Neuronal stem cell (in vitro differentiated cells): Measurements from ENCODE around the gene PCSK5.

Source experiments
- DNase-seq: peaks from one replicate; pipeline ENCODE4 v3.0.0-alpha.2; 2013; ENCODE audit warnings: low spot score
- H2AFZ ChIP-seq: one replicate; pipeline ENCODE4 v1.6.1; 2013; ENCODE audit warnings: mild to moderate bottlenecking, low read length, inconsistent platforms
- H2AK5ac ChIP-seq: 2 replicates; pipeline ENCODE4 v1.6.1; 2013; ENCODE audit warnings: low read depth, mild to moderate bottlenecking, inconsistent platforms, low read length, moderate library complexity, mixed read lengths
- H2BK120ac ChIP-seq: 2 replicates; pipeline ENCODE4 v1.6.1; 2013; ENCODE audit warnings: low read depth, mild to moderate bottlenecking, inconsistent platforms, low read length, moderate library complexity, mixed read lengths
- H2BK12ac ChIP-seq: one replicate; pipeline ENCODE4 v1.6.1; 2013; ENCODE audit warnings: low read length, inconsistent platforms
- H2BK15ac ChIP-seq: 2 replicates; pipeline ENCODE4 v1.6.1; 2013; ENCODE audit warnings: mild to moderate bottlenecking, low read length, inconsistent platforms, mixed read lengths
- H2BK5ac ChIP-seq: one replicate; pipeline ENCODE4 v1.6.1; 2013; ENCODE audit warnings: inconsistent platforms, mild to moderate bottlenecking, low read length, moderate library complexity
- H3K14ac ChIP-seq: one replicate; pipeline ENCODE4 v1.6.1; 2013; ENCODE audit warnings: low read length, inconsistent platforms
- H3K18ac ChIP-seq: 2 replicates; pipeline ENCODE4 v1.6.1; 2013; ENCODE audit warnings: low read length, inconsistent platforms
- H3K23ac ChIP-seq: 2 replicates; pipeline ENCODE4 v1.6.1; 2013; ENCODE audit warnings: low read depth, mild to moderate bottlenecking, mixed read lengths, low read length, inconsistent platforms; ENCODE audit not compliant: poor library complexity
- H3K27ac ChIP-seq: replicated peaks from 3 replicates; pipeline ENCODE4 v1.5.1; 2013; ENCODE audit warnings: low read length, inconsistent platforms
- H3K27me3 ChIP-seq, 3 experiments: 2 replicates each; pipeline ENCODE4 v1.6.1; 2013; ENCODE audit warnings: low read length in 3 of 3, mild to moderate bottlenecking in 2 of 3, inconsistent platforms in 1 of 3, low read depth in 1 of 3, mixed read lengths in 1 of 3, moderate library complexity in 1 of 3; ENCODE audit not compliant: control insufficient read depth in 3 of 3, insufficient read depth in 3 of 3
- H3K36me3 ChIP-seq, 2 donors: replicated peaks in 1 of 2; 2 replicates each; pipeline ENCODE4 v1.6.1; 2013; ENCODE audit warnings: low read length in 2 of 2; ENCODE audit not compliant: control insufficient read depth in 2 of 2, insufficient read depth in 2 of 2
- H3K4ac ChIP-seq: 2 replicates; pipeline ENCODE4 v1.6.1; 2013; ENCODE audit warnings: inconsistent platforms, mild to moderate bottlenecking, low read length, moderate library complexity
- H3K4me1 ChIP-seq, 2 donors: 1 replicate in 1 of 2; 2 replicates in 1 of 2; pipeline ENCODE4 v1.6.1; 2013; ENCODE audit warnings: low read length in 2 of 2, low read depth in 1 of 2; ENCODE audit not compliant: control insufficient read depth in 2 of 2, insufficient read depth in 1 of 2
- H3K4me2 ChIP-seq: one replicate; pipeline ENCODE4 v1.6.1; 2013; ENCODE audit warnings: mild to moderate bottlenecking, low read length, inconsistent platforms; ENCODE audit not compliant: insufficient read depth, poor library complexity, severe bottlenecking
- H3K4me3 ChIP-seq, 2 donors: 2 replicates each; pipeline ENCODE4 v1.5.1; 2013; ENCODE audit warnings: low read length in 2 of 2, mild to moderate bottlenecking in 2 of 2, inconsistent platforms in 1 of 2, moderate library complexity in 1 of 2
- H3K79me1 ChIP-seq: one replicate; pipeline ENCODE4 v1.6.1; 2013; ENCODE audit warnings: low read depth, mild to moderate bottlenecking, inconsistent platforms, low read length, moderate library complexity
- H3K9ac ChIP-seq: one replicate; pipeline ENCODE4 v1.6.1; 2013; ENCODE audit warnings: mild to moderate bottlenecking, low read depth, low read length, inconsistent platforms; ENCODE audit not compliant: poor library complexity
- H3K9me3 ChIP-seq, 2 donors: replicated peaks in 1 of 2; 2 replicates each; pipeline versions ENCODE3 to v1.6.1; 2013; ENCODE audit warnings: low read length in 2 of 2, mild to moderate bottlenecking in 2 of 2, inconsistent platforms in 1 of 2, low read depth in 1 of 2, mixed read lengths in 1 of 2, moderate library complexity in 1 of 2; ENCODE audit not compliant: control insufficient read depth in 2 of 2, insufficient read depth in 1 of 2
- H4K8ac ChIP-seq: one replicate; pipeline ENCODE4 v1.6.1; 2013; ENCODE audit warnings: low read depth, mild to moderate bottlenecking, inconsistent platforms, low read length, moderate library complexity
- H4K91ac ChIP-seq: one replicate; pipeline ENCODE4 v1.6.1; 2013; ENCODE audit warnings: low read length, low read depth, mild to moderate bottlenecking, inconsistent platforms; ENCODE audit not compliant: poor library complexity
- WGBS, 2 donors: extraction: QIAGEN DNeasy Blood & Tissue Kit; methylation state at CpG; one replicate each; pipeline ENCODE4 v1.1.7; 2013; ENCODE audit warnings: missing lambda C conversion rate in 2 of 2, mixed read lengths in 1 of 2; ENCODE audit not compliant: insufficient read length in 2 of 2, insufficient replicate concordance in 1 of 2; ENCODE audit errors: extremely low coverage in 2 of 2; 5-methylcytosine and 5-hydroxymethylcytosine counted together

Gene PCSK5

GRCh38 chr9:76289703-76290102 lies 399.2 kb downstream of the PCSK5 start:
- no peak overlapping the region for H4K91ac ChIP-seq
- no peak overlapping the region for H4K8ac ChIP-seq
- no peaks in the 10 kb centered on the region for H3K4me1 ChIP-seq

DNA sequence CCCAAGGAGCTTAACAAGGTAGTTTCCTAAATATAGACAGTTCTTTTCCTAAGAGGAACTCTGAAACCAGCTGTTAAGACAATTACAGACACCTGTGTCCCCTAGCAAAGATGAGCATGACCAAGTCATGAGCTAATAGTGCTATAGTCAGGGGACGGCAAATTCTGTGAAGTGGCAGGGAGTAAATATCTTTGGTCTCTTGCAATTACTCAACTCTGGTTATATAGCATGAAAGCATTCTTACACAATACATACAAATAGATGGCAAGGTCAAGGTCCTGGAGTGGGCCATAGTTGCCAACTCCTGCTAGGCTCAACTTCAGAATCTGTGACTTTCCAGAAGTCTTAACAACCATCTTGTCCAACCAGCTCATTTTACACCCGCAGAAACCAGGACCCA lies 400.1 kb downstream of the PCSK5 start:
- no peak overlapping the region for H2AK5ac ChIP-seq
- H3K4ac ChIP-seq = no peak overlapping the region
- H3K18ac ChIP-seq = no peak overlapping the region
- no peak overlapping the region for H2AFZ ChIP-seq
- H2BK12ac ChIP-seq = no peak overlapping the region
- H3K27me3 ChIP-seq = peaks cover 0 to 6% (median 0%) of the 10 kb centered on the region in 3 experiments
- H3K4me2 ChIP-seq = no peak overlapping the region
- no peaks in the 10 kb centered on the region for H3K79me1 ChIP-seq
- no peaks in the 10 kb centered on the region for H3K4me1 ChIP-seq
- no peak overlapping the region for H3K4me3 ChIP-seq
- H4K91ac ChIP-seq = no peak overlapping the region
- H3K9ac ChIP-seq = no peak overlapping the region
- H4K8ac ChIP-seq = no peak overlapping the region
- H3K23ac ChIP-seq = no peak overlapping the region
- H3K27ac ChIP-seq = no peak overlapping the region
- no peak overlapping the region for H3K14ac ChIP-seq
- H3K36me3 ChIP-seq = no peaks in the 10 kb centered on the region
- H2BK120ac ChIP-seq = no peak overlapping the region
- WGBS, 2 donors = no CpG with 5 or more reads among the region's 2 CpGs
- no peak for DNase-seq
- H2BK5ac ChIP-seq = no peak overlapping the region
- H2BK15ac ChIP-seq = no peak overlapping the region
- no peaks in the 10 kb centered on the region for H3K9me3 ChIP-seq

More at GRCh38 chr9:76289703-76290102, 399.2 kb downstream of the PCSK5 start:
- Histone ChIP-seq H3K36me3 (no peaks in the 10 kb centered on the region), H3K9me3 (no peaks in the 10 kb centered on the region), H3K4ac (no peak overlapping the region), H3K79me1 (no peaks in the 10 kb centered on the region), H3K27ac (no peak overlapping the region), H3K14ac (no peak overlapping the region), H2BK120ac (no peak overlapping the region), H2AK5ac (no peak overlapping the region), H2BK5ac (no peak overlapping the region), H3K27me3 (peaks cover 0 to 6% (median 0%) of the 10 kb centered on the region in 3 experiments), H2BK15ac (no peak overlapping the region), H3K23ac (no peak overlapping the region), H3K18ac (no peak overlapping the region), H2AFZ (no peak overlapping the region), H3K4me2 (no peak overlapping the region), H3K9ac (no peak overlapping the region), H2BK12ac (no peak overlapping the region), H3K4me3 (no peak overlapping the region)
- DNase-seq = no peak

GRCh38 chr9:76292246-76292645 lies 401.8 kb downstream of the PCSK5 start:
- no peaks in the 10 kb centered on the region for H3K36me3 ChIP-seq
- no peaks in the 10 kb centered on the region for H3K79me1 ChIP-seq
- no peak overlapping the region for H3K9ac ChIP-seq
- no peak overlapping the region for H2BK120ac ChIP-seq
- H3K27me3 ChIP-seq = peaks cover 0 to 6% (median 0%) of the 10 kb centered on the region in 3 experiments
- H2BK15ac ChIP-seq = no peak overlapping the region
- H2AFZ ChIP-seq = no peak overlapping the region
- H3K14ac ChIP-seq = no peak overlapping the region
- WGBS, 2 donors = no CpG with 5 or more reads among the region's 7 CpGs
- no peak overlapping the region for H2BK12ac ChIP-seq
- no peak overlapping the region for H3K23ac ChIP-seq
- H3K4me1 ChIP-seq = no peaks in the 10 kb centered on the region
- no peak overlapping the region for H3K4me2 ChIP-seq
- H3K18ac ChIP-seq = no peak overlapping the region
- no peak overlapping the region for H3K27ac ChIP-seq
- H2BK5ac ChIP-seq = no peak overlapping the region
- no peak overlapping the region for H3K4ac ChIP-seq
- no peaks in the 10 kb centered on the region for H3K9me3 ChIP-seq
- no peak for DNase-seq
- no peak overlapping the region for H4K8ac ChIP-seq
- no peak overlapping the region for H2AK5ac ChIP-seq
- H3K4me3 ChIP-seq = no peak overlapping the region
- no peak overlapping the region for H4K91ac ChIP-seq

DNA sequence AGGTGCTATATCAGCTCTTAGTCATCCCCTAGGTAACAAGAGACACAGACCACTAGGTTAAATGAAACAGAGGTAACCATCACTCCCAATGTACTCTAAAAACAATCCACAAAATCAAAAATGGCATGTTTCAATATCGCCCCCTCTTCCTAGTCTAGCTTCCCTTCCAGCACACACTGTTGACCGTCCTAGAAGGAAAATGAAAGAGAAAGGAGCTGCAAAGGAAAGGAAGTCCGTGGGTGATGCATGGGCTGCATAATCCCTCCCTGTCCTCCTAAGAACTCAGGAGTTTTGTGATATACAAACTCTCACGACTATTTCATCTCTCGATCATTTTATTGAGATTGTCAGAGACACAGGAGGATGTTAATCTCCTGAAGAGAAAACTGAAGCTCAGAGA lies 402.2 kb downstream of the PCSK5 start:
- Histone ChIP-seq H3K9ac (no peak overlapping the region), H3K4ac (no peak overlapping the region), H3K14ac (no peak overlapping the region), H3K79me1 (no peaks in the 10 kb centered on the region), H3K9me3 (no peaks in the 10 kb centered on the region), H2AK5ac (no peak overlapping the region), H2BK120ac (no peak overlapping the region), H3K4me3 (no peak overlapping the region), H2BK12ac (no peak overlapping the region), H3K4me2 (no peak overlapping the region), H4K91ac (no peak overlapping the region), H2BK5ac (no peak overlapping the region), H4K8ac (no peak overlapping the region), H3K18ac (no peak overlapping the region), H3K36me3 (no peaks in the 10 kb centered on the region), H3K4me1 (peaks cover 0 to 2% of the 10 kb centered on the region in 2 donors), H2AFZ (no peak overlapping the region), H2BK15ac (no peak overlapping the region), H3K27ac (no peak overlapping the region), H3K27me3 (peaks cover 0 to 6% (median 0%) of the 10 kb centered on the region in 3 experiments), H3K23ac (no peak overlapping the region)
- WGBS, 2 donors = no CpG with 5 or more reads among the region's 5 CpGs
- no peak for DNase-seq
